Measurements from ENCODE around the gene RSPO4.
"Not testable (repeated sequence)": the region's sequence is repeated elsewhere in the genome, so short reads cannot be mapped to it uniquely, and the experiment has no call there.

DNA sequence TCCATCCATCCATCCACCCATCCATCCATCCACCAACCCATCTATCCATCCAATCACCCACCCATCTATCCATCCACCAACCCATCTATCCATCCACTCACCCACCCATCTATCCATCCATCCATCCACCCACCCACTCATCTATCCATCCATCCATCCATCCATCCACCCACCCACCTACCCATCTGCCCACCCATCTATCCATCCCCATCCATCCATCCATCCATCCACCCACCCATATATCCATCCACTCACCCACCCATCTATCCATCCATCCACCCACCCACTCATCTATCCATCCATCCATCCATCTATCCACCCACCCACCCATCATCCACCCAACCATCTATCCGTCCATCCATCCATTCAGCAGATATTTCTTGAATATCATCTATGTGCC, 17.1 kb downstream of the RSPO4 start:
- not testable (repeated sequence) for TF ChIP-seq POLR2AphosphoS5 (IDR thresholded peaks at IDR 0.05; ENCODE audit: borderline replicate concordance, low read depth, low read length); EZH2 (IDR thresholded peaks at IDR 0.05); FOXP2 (optimal IDR thresholded peaks at IDR 0.05; ENCODE audit: control extremely low read depth, extremely low read length, insufficient read depth)
